Memory B cell (primary cell): ENCODE measurements around the gene C1QTNF12.

Source experiments
- ATAC-seq: fragments of 150-1000 bp; cut with Tn5 transposase; 2 replicates; pipeline ENCODE4 v1.10.0; 2021; ENCODE audit warnings: low read depth, mild to moderate bottlenecking, moderate library complexity
- DNase-seq, 2 donors: peaks; one replicate each; pipeline ENCODE4 v3.0.0; 2022; ENCODE audit warnings: low spot score in 2 of 2
- H3K27ac Mint-ChIP-seq: one replicate; pipeline ENCODE4 v1.8.0; 2022; ENCODE audit warnings: mild to moderate bottlenecking, moderate library complexity, mixed read lengths
- H3K27me3 Mint-ChIP-seq: one replicate; pipeline ENCODE4 v1.8.0; 2022; ENCODE audit warnings: mixed read lengths
- H3K36me3 Mint-ChIP-seq: one replicate; pipeline ENCODE4 v1.8.0; 2022; ENCODE audit warnings: mild to moderate bottlenecking, mixed read lengths
- H3K4me1 Mint-ChIP-seq: one replicate; pipeline ENCODE4 v1.8.0; 2022; ENCODE audit warnings: mixed read lengths
- H3K4me3 Mint-ChIP-seq: one replicate; pipeline ENCODE4 v1.8.0; 2022; ENCODE audit warnings: mild to moderate bottlenecking, moderate library complexity, mixed read lengths
- H3K9me3 Mint-ChIP-seq: one replicate; pipeline ENCODE4 v1.8.0; 2022; ENCODE audit warnings: mixed read lengths

C1QTNF12 gene

GRCh38 chr1:1226566-1227362, 19.8 kb downstream of the C1QTNF12 start:
- H3K36me3 Mint-ChIP-seq: peaks cover 27% of the 10 kb centered on the region
- no peaks in the 10 kb centered on the region for H3K9me3 Mint-ChIP-seq
- no peak overlapping the region for H3K27ac Mint-ChIP-seq

GRCh38 chr1:1225913-1226312, 20.6 kb downstream of the C1QTNF12 start:
- no peak overlapping the region for H3K27ac Mint-ChIP-seq
- ATAC-seq: no peak
- peaks cover 17% of the 10 kb centered on the region for H3K4me1 Mint-ChIP-seq
- H3K4me3 Mint-ChIP-seq: no peak overlapping the region
- DNase-seq: no peak
- no peaks in the 10 kb centered on the region for H3K27me3 Mint-ChIP-seq
- H3K9me3 Mint-ChIP-seq: no peaks in the 10 kb centered on the region
- H3K36me3 Mint-ChIP-seq: peaks cover 30% of the 10 kb centered on the region

More at GRCh38 chr1:1226566-1227362, 19.8 kb downstream of the C1QTNF12 start:
- ATAC-seq: no peak
- Mint-ChIP-seq H3K4me1 (peaks cover 17% of the 10 kb centered on the region), H3K4me3 (no peak overlapping the region), H3K27me3 (no peaks in the 10 kb centered on the region)
- DNase-seq: no peak

DNA sequence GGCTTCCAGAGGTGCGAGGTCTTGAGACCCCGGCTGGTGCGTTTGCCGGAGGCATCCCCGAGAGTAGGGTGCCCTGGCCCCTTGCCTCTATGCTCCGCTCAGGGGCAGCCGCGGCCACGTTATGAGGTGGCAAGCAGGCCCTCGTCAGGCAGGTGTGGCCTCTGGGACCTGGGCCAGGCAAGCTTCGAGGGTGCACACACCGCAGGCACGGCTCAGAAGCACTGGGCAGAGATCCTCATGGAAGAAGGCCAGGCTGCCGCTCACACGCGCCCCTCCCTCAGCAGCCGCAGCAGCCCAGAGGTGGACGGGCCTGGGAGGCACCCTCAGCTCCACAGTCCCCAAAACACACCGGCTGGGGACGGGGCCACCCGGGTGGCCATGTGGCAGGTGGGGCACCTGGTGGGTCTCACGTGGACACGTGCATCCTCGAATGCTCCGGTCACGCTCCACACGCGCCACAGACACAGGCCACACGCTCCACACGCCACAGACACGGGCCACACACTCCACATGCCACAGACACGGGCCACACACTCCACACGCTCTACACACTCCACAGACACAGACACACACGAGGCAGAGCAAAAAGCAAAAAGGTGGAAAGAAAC, 21.2 kb downstream of the C1QTNF12 start:
- H3K9me3 Mint-ChIP-seq: no peaks in the 10 kb centered on the region
- peaks cover 33% of the 10 kb centered on the region for H3K36me3 Mint-ChIP-seq
- ATAC-seq (no peak), DNase-seq (no peak)
- H3K4me3 Mint-ChIP-seq: no peak overlapping the region
- no peak overlapping the region for H3K27ac Mint-ChIP-seq
- no peaks in the 10 kb centered on the region for H3K27me3 Mint-ChIP-seq
- peaks cover 13% of the 10 kb centered on the region for H3K4me1 Mint-ChIP-seq

DNA sequence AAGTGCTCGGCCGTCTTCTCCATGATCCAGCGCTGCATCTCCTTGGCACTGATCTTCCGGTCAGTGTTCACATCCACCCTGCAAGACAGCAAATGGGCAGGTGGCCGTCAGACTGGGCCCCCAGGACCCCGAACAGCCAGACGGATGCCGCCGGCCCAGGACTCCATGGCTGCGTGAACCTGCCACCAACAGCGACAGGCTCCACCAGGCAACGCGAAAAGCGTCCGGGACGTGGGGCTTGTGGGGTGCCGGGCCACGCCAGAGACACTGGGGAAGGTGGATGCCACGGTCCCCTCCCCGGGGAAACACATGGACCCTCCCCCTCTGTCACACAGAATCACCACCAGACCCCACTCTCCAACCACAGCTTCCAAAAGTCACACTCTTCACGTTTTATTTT, 22.6 kb downstream of the C1QTNF12 start:
- DNase-seq: no peak
- Mint-ChIP-seq H3K27me3 (no peaks in the 10 kb centered on the region), H3K4me3 (no peak overlapping the region), H3K4me1 (peaks cover 6% of the 10 kb centered on the region), H3K27ac (no peak overlapping the region), H3K36me3 (peaks cover 32% of the 10 kb centered on the region), H3K9me3 (no peaks in the 10 kb centered on the region)
- no peak for ATAC-seq

DNA sequence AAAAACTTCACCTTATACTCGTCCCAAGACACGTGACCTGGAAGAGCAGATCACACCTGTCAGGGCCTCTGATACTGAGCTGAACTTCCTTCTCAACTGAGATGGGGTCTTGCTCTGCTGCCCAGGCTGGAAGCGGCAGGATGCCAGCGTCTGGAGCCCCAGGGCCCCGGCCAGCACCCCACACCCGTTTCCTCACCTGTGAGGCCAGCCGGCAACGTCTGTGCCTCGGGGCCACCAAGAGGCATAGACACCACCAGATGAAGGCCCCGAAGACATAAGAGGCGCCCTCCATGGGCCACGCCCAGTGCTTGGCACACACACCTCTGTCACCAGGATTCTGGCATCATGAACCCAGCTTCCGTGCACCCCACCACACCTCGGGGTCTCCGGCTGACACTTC, 23.2 kb downstream of the C1QTNF12 start:
- Mint-ChIP-seq H3K4me3 (no peak overlapping the region), H3K4me1 (peaks cover 6% of the 10 kb centered on the region)

DNA sequence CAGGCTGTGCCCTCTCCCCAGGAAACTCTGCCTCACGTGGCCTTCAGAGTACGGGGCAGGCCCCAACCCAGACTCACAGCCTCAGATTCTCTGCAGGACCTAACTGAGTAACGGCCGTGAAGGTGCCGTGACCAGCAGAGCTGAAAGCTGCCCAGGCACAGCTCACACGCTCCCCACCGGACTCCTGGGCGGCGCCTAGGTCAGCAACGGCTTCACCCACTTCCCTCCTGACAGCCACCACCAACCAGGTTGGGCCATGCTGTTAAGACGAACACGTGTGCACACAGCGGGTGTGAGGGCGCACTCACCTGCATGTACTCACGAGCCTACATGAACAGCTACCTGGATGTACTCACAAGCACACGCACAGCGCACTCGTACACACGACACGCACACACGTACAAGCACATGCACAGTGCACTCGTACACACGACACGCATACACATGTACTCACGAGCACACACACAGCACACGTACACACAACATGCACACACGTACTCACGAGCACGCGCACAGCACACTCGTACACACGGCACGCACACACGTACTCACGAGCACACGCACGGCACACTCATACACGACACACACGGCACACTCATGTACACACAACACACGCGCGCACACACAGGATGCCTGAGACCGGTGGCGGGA, 23.8 kb downstream of the C1QTNF12 start:
- peaks cover 34% of the 10 kb centered on the region for H3K36me3 Mint-ChIP-seq

More for the DNA sequence above, 23.2 kb downstream of the C1QTNF12 start:
- DNase-seq (no peak), ATAC-seq (no peak)
- no peak overlapping the region for H3K27ac Mint-ChIP-seq
- peaks cover 33% of the 10 kb centered on the region for H3K36me3 Mint-ChIP-seq
- H3K27me3 Mint-ChIP-seq: no peaks in the 10 kb centered on the region
- H3K9me3 Mint-ChIP-seq: no peaks in the 10 kb centered on the region

DNA sequence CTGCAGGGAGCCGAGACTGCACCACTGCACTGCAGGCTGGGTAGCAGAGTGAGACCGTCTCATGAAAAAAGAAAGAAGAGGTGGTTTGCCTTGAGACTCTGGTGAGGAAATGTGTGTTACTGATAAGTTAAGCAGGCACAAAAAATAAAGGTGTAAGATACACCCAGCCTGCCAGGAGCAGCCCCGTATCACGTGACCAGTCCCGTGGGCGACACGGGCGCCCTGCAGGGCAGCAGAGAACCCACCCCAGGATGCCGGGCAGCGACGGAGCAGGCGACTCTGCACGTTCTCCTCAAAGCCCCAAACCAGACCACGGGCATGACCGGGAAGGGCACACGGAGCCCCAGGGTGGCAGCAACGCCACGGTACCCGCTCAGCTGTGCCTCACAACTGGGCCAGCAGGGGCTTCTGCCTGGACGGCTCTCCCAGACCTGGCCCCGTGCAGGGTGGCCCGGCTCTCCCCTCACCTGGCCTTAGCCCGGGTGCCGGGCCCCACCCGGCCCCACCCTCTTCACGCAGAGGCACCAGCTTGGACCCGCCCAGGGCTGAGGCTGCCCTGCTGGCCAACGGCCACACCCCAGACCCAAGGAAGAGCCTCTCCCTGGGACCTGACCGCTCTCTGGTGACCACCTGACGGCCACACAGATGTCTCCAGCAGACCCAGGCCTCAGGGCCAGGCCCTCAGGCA, 24.5 kb downstream of the C1QTNF12 start:
- H3K27me3 Mint-ChIP-seq: no peaks in the 10 kb centered on the region
- ATAC-seq: no peak
- no peak overlapping the region for H3K27ac Mint-ChIP-seq
- H3K4me1 Mint-ChIP-seq: peaks cover 6% of the 10 kb centered on the region
- H3K9me3 Mint-ChIP-seq: no peaks in the 10 kb centered on the region
- H3K4me3 Mint-ChIP-seq: no peak overlapping the region
- H3K36me3 Mint-ChIP-seq: peaks cover 34% of the 10 kb centered on the region
- DNase-seq: no peak

More for the DNA sequence above, 23.8 kb downstream of the C1QTNF12 start:
- DNase-seq (no peak), ATAC-seq (no peak)
- Mint-ChIP-seq H3K27me3 (no peaks in the 10 kb centered on the region), H3K4me3 (no peak overlapping the region), H3K27ac (no peak overlapping the region), H3K4me1 (peaks cover 6% of the 10 kb centered on the region), H3K9me3 (no peaks in the 10 kb centered on the region)

DNA sequence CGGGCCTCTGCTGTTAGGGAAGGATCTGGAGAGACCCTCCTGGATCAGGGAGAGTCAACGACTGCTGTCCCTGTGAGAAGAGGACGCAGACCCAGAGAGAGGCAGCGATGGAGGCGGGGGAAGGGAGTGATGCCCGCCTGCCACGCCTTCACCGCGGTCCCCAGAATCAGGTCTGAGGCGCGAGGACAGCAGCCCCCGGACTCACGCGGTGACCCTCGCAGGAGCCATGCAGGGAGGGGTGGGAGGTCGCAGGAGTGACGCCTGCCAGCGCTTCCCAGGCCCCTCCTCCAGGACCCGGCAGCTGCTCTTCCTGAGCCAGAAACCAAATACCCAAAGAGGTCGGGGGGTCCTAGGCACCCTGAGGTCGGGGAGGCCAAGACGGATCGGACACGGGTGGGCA, 26.3 kb downstream of the C1QTNF12 start:
- Mint-ChIP-seq H3K27me3 (no peaks in the 10 kb centered on the region), H3K9me3 (no peaks in the 10 kb centered on the region), H3K36me3 (peaks cover 29% of the 10 kb centered on the region), H3K4me1 (peaks cover 3% of the 10 kb centered on the region), H3K27ac (no peak overlapping the region), H3K4me3 (no peak overlapping the region)
- DNase-seq (no peak), ATAC-seq (no peak)

DNA sequence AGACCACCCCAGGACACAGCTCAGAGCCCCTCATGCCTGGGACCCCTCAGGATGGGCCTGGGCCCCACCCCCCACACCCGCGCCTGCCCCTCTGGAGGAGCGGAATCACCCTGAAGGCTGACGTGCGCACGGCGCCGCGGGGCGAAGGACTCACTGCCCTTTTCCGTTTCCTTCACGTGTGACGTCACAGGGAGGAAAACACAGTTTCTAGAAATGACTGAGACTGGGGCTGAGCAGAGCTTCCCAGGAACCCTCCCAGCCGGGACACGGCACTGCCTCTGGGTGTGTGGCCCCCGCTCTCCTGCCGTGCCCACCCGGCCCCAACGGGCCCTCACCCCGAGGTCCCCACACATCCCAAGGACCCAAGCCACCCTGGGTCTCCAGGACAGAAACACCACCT, 27.2 kb downstream of the C1QTNF12 start:
- DNase-seq (no peak), ATAC-seq (no peak)
- H3K9me3 Mint-ChIP-seq: no peaks in the 10 kb centered on the region
- peaks cover 10% of the 10 kb centered on the region for H3K4me1 Mint-ChIP-seq
- peak overlapping the region; percentile 28 for H3K27ac Mint-ChIP-seq
- H3K27me3 Mint-ChIP-seq: no peaks in the 10 kb centered on the region
- H3K4me3 Mint-ChIP-seq: no peak overlapping the region
- H3K36me3 Mint-ChIP-seq: peaks cover 27% of the 10 kb centered on the region

DNA sequence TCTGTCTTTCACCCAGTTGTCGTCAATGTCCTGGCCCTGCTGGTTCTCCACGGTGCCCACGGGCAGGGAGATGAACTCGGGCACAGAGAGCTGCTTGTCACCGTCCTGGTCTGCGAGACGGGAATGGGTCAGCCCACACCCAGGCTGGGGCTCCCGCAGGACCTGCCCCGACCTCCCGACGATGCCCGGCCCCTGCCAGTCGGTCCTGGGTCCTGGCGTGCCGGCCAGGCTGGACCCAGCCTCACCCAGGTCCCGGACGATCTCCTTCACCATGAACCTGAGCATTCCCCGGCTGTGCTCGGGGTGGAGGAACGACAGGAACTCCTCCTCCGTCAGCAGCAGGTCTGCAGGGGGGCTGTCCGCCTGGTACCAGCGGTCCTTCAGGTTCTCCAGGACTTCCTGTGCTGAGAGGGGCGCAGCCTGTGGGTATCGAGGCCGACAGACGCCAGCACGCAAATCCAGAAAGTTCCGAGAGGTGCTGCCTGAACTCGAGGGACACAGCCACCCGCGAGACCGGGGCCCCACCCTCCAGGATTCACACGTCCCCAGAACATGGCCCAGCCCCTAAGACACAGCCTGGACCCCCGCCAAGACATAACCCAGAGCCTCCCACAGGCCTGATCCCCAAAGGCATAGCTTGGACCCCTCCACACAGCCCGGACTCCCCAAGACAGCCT, 27.9 kb downstream of the C1QTNF12 start:
- ATAC-seq: no peak
- H3K27ac Mint-ChIP-seq: no peak overlapping the region
- no peak for DNase-seq
- no peaks in the 10 kb centered on the region for H3K27me3 Mint-ChIP-seq
- peaks cover 12% of the 10 kb centered on the region for H3K4me1 Mint-ChIP-seq
- peaks cover 24% of the 10 kb centered on the region for H3K36me3 Mint-ChIP-seq
- H3K9me3 Mint-ChIP-seq: no peaks in the 10 kb centered on the region
- H3K4me3 Mint-ChIP-seq: no peak overlapping the region

DNA sequence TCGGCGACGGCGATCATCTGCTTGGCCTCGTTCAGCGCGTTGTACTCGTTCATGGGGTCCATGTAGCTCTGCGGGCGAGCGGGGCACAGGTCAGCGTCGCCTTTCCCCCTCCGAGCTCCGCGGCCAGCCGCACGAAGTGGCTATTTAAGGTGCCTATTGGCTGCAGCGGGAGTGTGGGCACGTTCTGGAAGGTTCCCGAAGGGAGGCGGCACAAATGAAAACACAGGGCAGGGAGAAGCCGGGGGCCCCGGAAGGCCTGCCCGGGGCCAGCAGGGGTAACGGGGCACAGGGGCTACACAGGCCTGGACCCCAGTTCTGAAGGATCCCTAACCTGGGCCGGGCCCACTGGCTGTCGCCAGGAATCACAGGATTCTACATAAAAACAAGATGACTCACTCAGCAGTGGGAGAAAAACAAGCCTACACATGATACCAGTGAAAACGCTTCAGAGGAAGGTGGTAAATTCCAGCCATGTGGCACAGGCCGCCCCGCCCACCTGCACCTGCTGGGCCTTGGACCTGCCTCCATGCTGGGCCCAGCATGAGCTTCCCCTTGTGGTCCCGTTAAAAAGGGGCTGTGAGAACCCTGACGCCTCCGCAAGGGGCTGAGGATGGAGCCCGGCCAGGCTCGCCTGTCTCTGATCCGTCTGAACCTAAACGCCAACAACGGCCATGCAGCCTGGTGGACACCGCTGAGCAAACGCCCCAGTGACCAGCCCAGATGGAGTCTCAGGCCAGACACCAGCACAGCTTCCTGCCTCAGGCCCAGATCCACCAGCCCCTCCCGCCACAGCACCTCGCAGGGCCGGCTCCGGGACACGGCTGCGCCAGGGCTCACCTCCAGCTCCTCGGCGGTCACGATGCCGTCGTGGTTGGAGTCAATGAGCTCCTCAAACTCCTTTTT, 28.6 kb downstream of the C1QTNF12 start:
- no peak overlapping the region for H3K4me3 Mint-ChIP-seq
- H3K9me3 Mint-ChIP-seq: no peaks in the 10 kb centered on the region
- ATAC-seq (peak; percentile 12), DNase-seq (no peak)
- peaks cover 12% of the 10 kb centered on the region for H3K4me1 Mint-ChIP-seq
- peaks cover 18% of the 10 kb centered on the region for H3K36me3 Mint-ChIP-seq
- no peak overlapping the region for H3K27ac Mint-ChIP-seq
- H3K27me3 Mint-ChIP-seq: no peaks in the 10 kb centered on the region

DNA sequence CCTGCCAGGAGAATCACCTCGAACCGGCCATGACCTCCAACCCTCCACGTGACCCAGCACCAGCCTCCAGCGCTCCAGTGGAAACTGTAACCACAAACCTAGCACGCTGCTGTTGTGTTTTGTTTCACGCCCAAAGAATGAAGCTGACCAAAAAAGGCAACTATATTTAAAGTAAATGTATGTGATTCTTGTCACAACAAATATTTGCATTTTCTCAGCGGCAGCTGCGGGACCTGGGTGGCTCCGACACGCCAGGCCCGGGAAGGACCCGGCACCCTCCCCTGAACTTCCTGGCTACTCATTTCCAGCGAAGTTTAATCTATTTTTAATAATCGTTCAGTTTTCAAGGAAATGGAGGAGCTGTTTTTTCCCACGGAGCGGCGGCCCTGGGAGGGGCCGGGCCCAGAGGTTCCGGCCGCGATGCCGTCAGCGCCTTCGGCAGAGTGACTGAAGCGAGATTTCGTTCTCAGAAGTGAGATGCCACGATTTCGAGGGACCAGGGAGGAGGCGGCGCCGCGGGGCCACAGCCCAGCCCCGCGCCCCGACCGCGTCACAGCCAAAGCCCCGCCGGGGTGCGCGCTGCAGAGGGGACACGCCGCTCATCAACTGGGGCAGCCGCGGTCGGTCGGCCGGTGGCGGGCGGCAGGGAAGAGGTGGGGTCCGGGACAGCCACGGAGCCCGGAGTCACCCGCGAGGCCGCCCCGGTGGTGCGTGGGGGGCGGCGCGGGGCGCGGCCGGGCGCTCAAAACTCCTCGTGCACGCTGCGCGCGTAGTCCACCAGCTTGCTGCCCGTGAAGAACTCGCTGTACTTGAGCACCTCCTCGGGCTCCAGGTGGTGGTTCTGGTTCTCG, 29.5 kb downstream of the C1QTNF12 start:
- H3K4me3 Mint-ChIP-seq: no peak overlapping the region
- H3K27ac Mint-ChIP-seq: peak overlapping the region; percentile 77
- H3K36me3 Mint-ChIP-seq: peaks cover 14% of the 10 kb centered on the region
- H3K27me3 Mint-ChIP-seq: no peaks in the 10 kb centered on the region
- ATAC-seq (no peak), DNase-seq (no peak)
- no peaks in the 10 kb centered on the region for H3K9me3 Mint-ChIP-seq
- peaks cover 12% of the 10 kb centered on the region for H3K4me1 Mint-ChIP-seq
